K562 (cell line): ENCODE measurements around the gene EFCAB10. TPM values are rescaled to one million over a fixed set of nuclear protein-coding genes. Genes with fewer than 3 reads are reported as not detected.

Experiments used
- CREB3 ChIP-seq: fragments of 450-650 bp; conservative IDR thresholded peaks from 2 replicates; pipeline ENCODE4 v1.6.1; 2016; ENCODE audit warnings: missing genetic modification characterization, low read depth, mild to moderate bottlenecking, missing compliant biosample characterization, moderate library complexity
- CXXC5 ChIP-seq: fragments of 250-450 bp; sonication (Bioruptor Pico); IDR thresholded peaks from 2 replicates; pipeline ENCODE4 v1.8.0; 2022; ENCODE audit warnings: inconsistent platforms, mild to moderate bottlenecking, moderate library complexity
- ERF ChIP-seq: fragments of 450-650 bp; formaldehyde crosslinking; IDR thresholded peaks from 2 replicates; pipeline ENCODE4 v1.4.0; 2020; ENCODE audit warnings: mild to moderate bottlenecking, mixed read lengths
- GABPA ChIP-seq: fragments of 200-800 bp; sonication (Bioruptor generic); conservative IDR thresholded peaks from 2 replicates; pipeline ENCODE4 v1.6.1; 2016; ENCODE audit warnings: low read depth, missing genetic modification characterization, missing compliant biosample characterization
- GATA2 ChIP-seq: sonication (generic); formaldehyde crosslinking; IDR thresholded peaks from 2 replicates; pipeline ENCODE4 v1.4.0; 2020; ENCODE audit warnings: mild to moderate bottlenecking, missing genetic modification reagents
- HDAC6 ChIP-seq: IDR thresholded peaks from 2 replicates; pipeline ENCODE4 v1.6.1; 2012; ENCODE audit warnings: low read depth, mild to moderate bottlenecking, control low read depth, inconsistent platforms, low read length, moderate library complexity
- HNRNPL ChIP-seq: fragments of 200-400 bp; formaldehyde crosslinking; IDR thresholded peaks from 2 replicates; pipeline ENCODE4 v1.6.1; 2017; ENCODE audit warnings: low read depth, mild to moderate bottlenecking, low read length
- ILF3 ChIP-seq: fragments of 450-650 bp; IDR thresholded peaks from 2 replicates; pipeline ENCODE4 v1.6.1; 2018; ENCODE audit warnings: antibody characterized with exemption, mild to moderate bottlenecking, moderate library complexity, borderline replicate concordance
- KDM4B ChIP-seq, 2 experiments: fragments of 450-650 bp in 1 of 2; sonication (generic) in 1 of 2; IDR thresholded peaks; 2 replicates each; pipeline ENCODE4 v1.6.1; 2016 to 2017; ENCODE audit warnings: borderline replicate concordance in 2 of 2, antibody characterized with exemption in 1 of 2, low read depth in 1 of 2, mild to moderate bottlenecking in 1 of 2
- KLF6 ChIP-seq: fragments of 250-450 bp; sonication (Bioruptor Pico); IDR thresholded peaks from 2 replicates; pipeline ENCODE4 v1.4.0; 2020; ENCODE audit warnings: mild to moderate bottlenecking, moderate library complexity, borderline replicate concordance
- PHF20 ChIP-seq: fragments of 450-650 bp; IDR thresholded peaks from 2 replicates; pipeline ENCODE4 v1.6.1; 2018; ENCODE audit not compliant: partially characterized antibody
- POLR2A ChIP-seq: fragments of 450-650 bp; conservative IDR thresholded peaks from 2 replicates; pipeline ENCODE4 v1.6.1; 2016
- PRPF4 ChIP-seq: fragments of 200-400 bp; formaldehyde crosslinking; IDR thresholded peaks from one replicate; pipeline ENCODE4 v1.6.1; 2017; ENCODE audit warnings: low read length, low read depth, mild to moderate bottlenecking; ENCODE audit not compliant: insufficient read depth, poor library complexity, severe bottlenecking
- RFX1 ChIP-seq: fragments of 450-650 bp; IDR thresholded peaks from 2 replicates; pipeline ENCODE4 v1.6.1; 2016; ENCODE audit warnings: mild to moderate bottlenecking, moderate library complexity
- SMAD3 ChIP-seq: fragments of 450-650 bp; formaldehyde crosslinking; conservative IDR thresholded peaks from 2 replicates; pipeline ENCODE4 v1.4.0; 2020; ENCODE audit warnings: mild to moderate bottlenecking
- SP1 ChIP-seq: sonication (generic); formaldehyde crosslinking; IDR thresholded peaks from 2 replicates; pipeline ENCODE4 v1.8.1; 2022; ENCODE audit warnings: mild to moderate bottlenecking, missing genetic modification reagents
- SREBF1 ChIP-seq: fragments of 150-350 bp; IDR thresholded peaks from 2 replicates; pipeline ENCODE4 v1.6.1; 2014; ENCODE audit warnings: antibody characterized with exemption, low read depth, low read length, borderline replicate concordance
- TCFL5 ChIP-seq: fragments of 250-450 bp; sonication (Bioruptor Pico); conservative IDR thresholded peaks from 2 replicates; pipeline ENCODE4 v1.6.1; 2021; ENCODE audit warnings: mild to moderate bottlenecking, moderate library complexity, matching md5 sums
- TFE3 ChIP-seq: fragments of 450-650 bp; formaldehyde crosslinking; IDR thresholded peaks from 2 replicates; pipeline ENCODE4 v1.4.0; 2020; ENCODE audit warnings: mild to moderate bottlenecking, mixed read lengths
- ZFP30 ChIP-seq: fragments of 250-450 bp; sonication (Bioruptor Pico); IDR thresholded peaks from 2 replicates; pipeline ENCODE4 v1.8.0; 2022; ENCODE audit warnings: moderate library complexity, mild to moderate bottlenecking, inconsistent platforms, borderline replicate concordance
- ZKSCAN1 ChIP-seq: fragments of 150-350 bp; IDR thresholded peaks from 2 replicates; pipeline ENCODE4 v1.6.1; 2016; ENCODE audit warnings: low read depth, low read length
- ZNF583 ChIP-seq: fragments of 250-450 bp; sonication (Bioruptor Pico); IDR thresholded peaks from 2 replicates; pipeline ENCODE4 v1.4.0; 2020
- polyA plus RNA-seq, 8 experiments: library from polyadenylated mRNA; depleted of rRNA in 4 of 8; stranded (reverse) in 5 of 8; unstranded in 3 of 8; fragments of >200 nt; fragmentation: Nextera tagmentation in 2 of 8; fragmentation: Illumina TruSeq in 1 of 8; extraction: Ambion mirVana in 2 of 8; extraction: Trizol in 1 of 8; gene quantifications; 2 replicates each; pipeline versions ENCODE4 v1.2.1 to v1.2.3, GENCODE V29; 2011 to 2014; ENCODE audit warnings: inconsistent platforms in 1 of 8, missing spikeins in 1 of 8
- total RNA-seq, 7 experiments: library from RNA; depleted of rRNA in 6 of 7; stranded (reverse); fragments of >200 nt in 6 of 7; fragmentation: Illumina TruSeq in 2 of 7; extraction: Trizol in 2 of 7; gene quantifications; 2 replicates each; pipeline versions ENCODE4 v1.2.1 to v1.2.3, GENCODE V29; 2011 to 2021; ENCODE audit warnings: low replicate concordance in 1 of 7
- TF ChIP-seq, protein P1 (sequence below): fragments of 250-450 bp; sonication (Bioruptor Pico); IDR thresholded peaks from 2 replicates; pipeline ENCODE4 v1.6.1; 2021; ENCODE audit warnings: mild to moderate bottlenecking

Gene EFCAB10
- total and polyA plus RNA-seq, 9 of the 15 experiments (the other 6 are each of a cell fraction or from before 2014, with no cell fraction given), result 5.0 to 21.4 (median 16.8) TPM

- TF ChIP-seq TCFL5 (no peak), HNRNPL (peak; percentile 84; the same call in 1 of the 2 replicates), HDAC6 (peak; percentile 88; the same call in 1 of the 2 replicates), PHF20 (peak; percentile 97), CREB3 (tag) (peak; percentile 83), POLR2A (peak; percentile 99), GABPA (tag) (peak; percentile 96), PRPF4 (no peak), RFX1 (no peak), KDM4B (IDR thresholded peaks at IDR 0.05; ENCODE audit: borderline replicate concordance in 2 of 2, low read depth in 1 of 2) (peak in 1 of 2 experiments; percentile 86; a peak in 1 of 4 replicates), ZKSCAN1 (peak; percentile 59; the same call in 1 of the 2 replicates), ERF (0 out of 2 replicates have a peak, but pooled peaks have one; percentile 77), ILF3 (no peak), ZNF583 (CRISPR knock-in tag) (no peak; the same call in 1 of the 2 replicates), SMAD3 (peak; percentile 6; the same call in 1 of the 2 replicates), ZFP30 (CRISPR knock-in tag) (no peak), TFE3 (no peak), KLF6 (no peak), GATA2 (CRISPR knock-in tag) (peak; percentile 32; the same call in 1 of the 2 replicates), SREBF1 (0 out of 2 replicates have a peak, but pooled peaks have one; percentile 56), CXXC5 (CRISPR knock-in tag) (peak; percentile 75), SP1 (peak; percentile 87)
- TF ChIP-seq, protein P1, sequence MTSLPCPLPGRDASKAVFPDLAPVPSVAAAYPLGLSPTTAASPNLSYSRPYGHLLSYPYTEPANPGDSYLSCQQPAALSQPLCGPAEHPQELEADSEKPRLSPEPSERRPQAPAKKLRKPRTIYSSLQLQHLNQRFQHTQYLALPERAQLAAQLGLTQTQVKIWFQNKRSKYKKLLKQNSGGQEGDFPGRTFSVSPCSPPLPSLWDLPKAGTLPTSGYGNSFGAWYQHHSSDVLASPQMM (CRISPR knock-in tag), result no peak
These were observed 49.3 kb downstream of the EFCAB10 start, which contains the start of gene RINT1 (continued) for GRCh38 chr7:105531792-105532671.
